WERI-Rb-1 (cell line): ENCODE measurements around the gene DTD1.

ENCODE experiments used
- DNase-seq: peaks from one replicate; pipeline ENCODE4 v3.0.0-alpha.2; 2020
- H3K27ac ChIP-seq: fragments of 250-450 bp; sonication (Bioruptor Pico); 2 replicates; pipeline ENCODE4 v1.5.1; 2020; ENCODE audit warnings: mild to moderate bottlenecking, moderate library complexity
- H3K27me3 ChIP-seq: fragments of 250-450 bp; sonication (Bioruptor Pico); 2 replicates; pipeline ENCODE4 v1.5.1; 2021; ENCODE audit warnings: mild to moderate bottlenecking, low read depth, moderate library complexity; ENCODE audit not compliant: insufficient read depth, severe bottlenecking
- H3K36me3 ChIP-seq: fragments of 250-450 bp; sonication (Bioruptor Pico); 2 replicates; pipeline ENCODE4 v1.5.1; 2020; ENCODE audit warnings: mild to moderate bottlenecking, moderate library complexity
- H3K4me3 ChIP-seq: 2 replicates; pipeline ENCODE4 v1.5.1; 2011; ENCODE audit warnings: low read depth, mild to moderate bottlenecking, control low read depth, low read length
- H3K9me3 ChIP-seq: fragments of 250-450 bp; sonication (Bioruptor Pico); 2 replicates; pipeline ENCODE4 v1.5.1; 2021; ENCODE audit warnings: mild to moderate bottlenecking, moderate library complexity; ENCODE audit not compliant: severe bottlenecking
- CTCF ChIP-seq: IDR thresholded peaks from 2 replicates; pipeline ENCODE4 v1.5.1; 2011; ENCODE audit warnings: low read depth, mild to moderate bottlenecking, control low read depth, inconsistent platforms, low read length

Gene DTD1

DNA sequence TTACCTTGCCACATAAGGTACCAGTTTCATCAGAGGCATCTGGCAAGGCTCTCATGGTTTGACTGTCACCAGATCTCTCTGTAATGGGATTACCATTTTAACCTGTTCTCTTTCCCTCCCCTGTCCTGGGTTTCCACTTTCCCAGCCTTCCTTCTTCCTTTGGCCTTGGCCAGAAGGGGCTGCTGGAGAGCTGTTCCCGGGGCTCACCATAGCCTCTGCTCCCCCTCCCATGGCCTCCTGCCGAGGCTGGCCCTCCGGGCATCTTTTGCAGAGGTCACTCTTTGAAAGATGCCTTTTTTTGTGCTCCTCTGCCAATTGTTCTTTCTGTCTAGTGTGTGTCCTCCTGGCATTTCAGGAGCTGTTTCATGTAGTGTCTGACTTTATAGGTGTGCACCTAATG is 125.0 kb downstream of the DTD1 start:
- DNase-seq: no peak
- no peaks in the 10 kb centered on the region for H3K9me3 ChIP-seq
- no peaks in the 10 kb centered on the region for H3K36me3 ChIP-seq
- H3K27ac ChIP-seq: no peak overlapping the region
- no peak overlapping the region for H3K4me3 ChIP-seq
- no peaks in the 10 kb centered on the region for H3K27me3 ChIP-seq
- TF ChIP-seq CTCF: peak; percentile 21; the same call in 1 of the 2 replicates

- no peak overlapping the region for H3K27ac ChIP-seq
- H3K9me3 ChIP-seq: no peaks in the 10 kb centered on the region
- H3K4me3 ChIP-seq: no peak overlapping the region
- H3K27me3 ChIP-seq: no peaks in the 10 kb centered on the region
- DNase-seq: no peak
- TF ChIP-seq CTCF: no peak
- no peaks in the 10 kb centered on the region for H3K36me3 ChIP-seq
Measured at GRCh38 chr20:18715564-18715963, 127.7 kb downstream of the DTD1 start.

- Histone ChIP-seq H3K4me3 (no peak overlapping the region), H3K27me3 (no peaks in the 10 kb centered on the region), H3K36me3 (no peaks in the 10 kb centered on the region), H3K27ac (no peak overlapping the region), H3K9me3 (peaks cover 3% of the 10 kb centered on the region)
- no peak for DNase-seq
- no peak for TF ChIP-seq CTCF
Measured at GRCh38 chr20:18717062-18717461, 129.2 kb downstream of the DTD1 start.

DNA sequence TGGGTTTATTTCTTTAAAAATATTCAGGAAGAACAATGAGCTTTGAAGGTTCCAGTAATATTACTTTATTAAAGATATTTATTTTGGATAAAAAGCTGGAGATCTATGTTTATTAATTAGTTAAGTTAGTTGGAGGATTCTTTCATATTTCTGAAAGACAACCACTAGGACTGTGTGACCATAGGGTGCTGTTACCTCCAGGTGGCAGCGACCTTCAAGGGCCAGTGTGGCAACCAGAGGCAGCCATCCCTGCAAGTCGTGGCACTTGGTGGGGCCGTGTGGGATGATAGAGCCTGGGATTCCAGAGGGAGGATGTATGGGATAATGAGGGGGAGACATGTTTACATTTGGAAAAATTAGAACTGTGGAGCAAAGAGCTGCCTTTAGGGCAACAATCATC is 130.3 kb downstream of the DTD1 start:
- DNase-seq: no peak
- Histone ChIP-seq H3K9me3 (peaks cover 3% of the 10 kb centered on the region), H3K27ac (no peak overlapping the region), H3K27me3 (no peaks in the 10 kb centered on the region), H3K36me3 (no peaks in the 10 kb centered on the region), H3K4me3 (no peak overlapping the region)
- TF ChIP-seq CTCF: 0 out of 2 replicates have a peak, but pooled peaks have one; percentile 19

DNA sequence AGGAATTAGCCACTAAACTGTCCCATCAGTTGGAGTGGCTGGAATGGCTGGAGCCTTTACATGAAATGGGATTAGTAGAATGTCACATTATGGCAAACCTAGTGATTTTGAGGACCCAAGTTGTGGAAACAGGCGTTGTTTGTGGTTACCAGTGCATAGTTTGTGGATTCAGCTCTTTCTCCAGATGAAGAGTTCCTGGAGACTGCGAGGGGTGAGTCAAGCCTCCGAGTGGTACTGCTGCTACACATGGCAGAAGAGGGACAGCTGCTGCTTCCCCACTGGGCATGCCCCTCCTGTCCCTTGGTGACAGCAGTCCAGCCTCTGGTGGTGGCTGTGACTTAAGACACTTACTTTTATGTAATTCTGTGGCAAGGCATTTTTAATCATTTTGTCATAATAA is 131.6 kb downstream of the DTD1 start:
- Histone ChIP-seq H3K36me3 (no peaks in the 10 kb centered on the region), H3K27ac (no peak overlapping the region), H3K4me3 (no peak overlapping the region), H3K27me3 (no peaks in the 10 kb centered on the region), H3K9me3 (peaks cover 3% of the 10 kb centered on the region)
- no peak for TF ChIP-seq CTCF
- no peak for DNase-seq

DNA sequence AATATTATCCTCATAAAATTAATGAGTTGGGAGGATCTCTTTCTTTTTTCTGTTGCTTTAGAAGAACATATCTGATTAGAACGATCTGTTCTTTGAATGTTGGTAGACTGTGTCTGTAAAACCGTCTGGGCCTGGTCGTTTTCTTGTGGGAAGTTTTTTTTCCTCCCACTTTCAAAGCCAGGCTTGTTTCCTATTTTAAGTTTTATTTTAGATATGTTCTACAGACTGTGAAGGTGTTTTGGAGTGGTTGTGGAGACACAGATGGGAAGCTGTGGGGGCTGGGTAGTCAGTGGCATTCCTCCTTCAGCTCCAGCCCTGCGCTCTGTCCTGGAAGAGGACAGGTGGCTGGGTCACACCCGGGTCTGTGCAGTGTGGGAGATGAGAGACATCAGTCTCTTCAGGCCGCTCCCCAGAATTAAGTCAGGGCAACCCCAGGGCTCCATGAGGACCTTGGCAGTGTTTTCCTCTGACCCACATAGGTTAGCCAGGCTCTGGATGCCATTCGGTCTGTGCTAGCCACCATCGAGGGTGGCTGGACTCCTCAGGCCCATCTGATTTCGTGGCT is 133.8 kb downstream of the DTD1 start:
- peaks cover 3% of the 10 kb centered on the region for H3K9me3 ChIP-seq
- no peak for TF ChIP-seq CTCF
- no peak overlapping the region for H3K4me3 ChIP-seq
- H3K27ac ChIP-seq: no peak overlapping the region
- no peaks in the 10 kb centered on the region for H3K36me3 ChIP-seq
- H3K27me3 ChIP-seq: no peaks in the 10 kb centered on the region
- DNase-seq: no peak
